Ishikawa (cell line): ENCODE data around the gene COTL1.

ENCODE experiments used
- CEBPB ChIP-seq: IDR thresholded peaks from 2 replicates; pipeline ENCODE4 v1.6.1; 2012
- CREB1 ChIP-seq: IDR thresholded peaks from 2 replicates; pipeline ENCODE4 v1.6.1; 2012; ENCODE audit warnings: low read depth
- EGR1 ChIP-seq: IDR thresholded peaks from 2 replicates; pipeline ENCODE4 v1.6.1; 2012
- EP300 ChIP-seq: IDR thresholded peaks from 2 replicates; pipeline ENCODE4 v1.6.1; 2012; ENCODE audit warnings: borderline replicate concordance
- FOXM1 ChIP-seq: IDR thresholded peaks from 2 replicates; pipeline ENCODE4 v1.6.1; 2012; ENCODE audit warnings: low read depth, borderline replicate concordance
- NFIC ChIP-seq: IDR thresholded peaks from 2 replicates; pipeline ENCODE4 v1.6.1; 2012
- RAD21 ChIP-seq: IDR thresholded peaks from 2 replicates; pipeline ENCODE4 v1.6.1; 2012; ENCODE audit warnings: low read depth
- TAF1 ChIP-seq: IDR thresholded peaks from 2 replicates; pipeline ENCODE4 v1.6.1; 2012; ENCODE audit warnings: low read depth, mild to moderate bottlenecking
- TCF12 ChIP-seq: IDR thresholded peaks from 2 replicates; pipeline ENCODE4 v1.6.1; 2012; ENCODE audit warnings: low read depth
- TEAD4 ChIP-seq: IDR thresholded peaks from 2 replicates; pipeline ENCODE4 v1.6.1; 2012
- YY1 ChIP-seq: IDR thresholded peaks from 2 replicates; pipeline ENCODE4 v1.6.1; 2012; ENCODE audit warnings: low read depth
- ZBTB7A ChIP-seq: IDR thresholded peaks from 2 replicates; pipeline ENCODE4 v1.6.1; 2012; ENCODE audit warnings: low read depth
- TF ChIP-seq, protein P1 (sequence below): IDR thresholded peaks from 2 replicates; pipeline ENCODE4 v1.6.1; 2012; ENCODE audit warnings: low read depth, mild to moderate bottlenecking
- TF ChIP-seq, protein P2 (sequence below): IDR thresholded peaks from 2 replicates; pipeline ENCODE4 v1.6.1; 2012
- TF ChIP-seq, protein P3 (sequence below): IDR thresholded peaks from 2 replicates; pipeline ENCODE4 v1.6.1; 2012

The COTL1 gene

DNA sequence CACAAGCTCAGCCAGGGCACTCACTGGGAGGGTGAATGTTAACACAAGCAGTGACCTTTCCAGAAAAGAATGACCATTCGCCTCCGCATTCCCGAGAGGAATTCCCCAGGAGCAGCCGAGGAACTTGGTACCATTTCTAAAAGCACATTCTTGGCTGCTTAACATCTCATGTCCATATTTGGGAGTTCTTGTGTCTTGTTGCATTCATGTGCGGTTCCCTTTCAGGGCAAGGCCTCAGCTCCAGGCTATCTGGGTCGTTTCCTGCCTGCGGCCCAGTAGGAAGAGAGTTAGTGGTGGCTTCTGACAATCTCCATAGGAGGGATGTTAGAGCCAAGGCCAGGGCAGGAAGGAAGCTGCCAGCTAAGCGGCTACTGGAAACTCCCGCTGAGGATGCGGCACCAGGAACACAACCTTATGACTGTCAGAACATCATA lies 85.6 kb downstream of the COTL1 start:
- TF ChIP-seq TEAD4 (peak; percentile 97), EP300 (peak; percentile 82; the same call in 1 of the 2 replicates), TCF12 (peak; percentile 70; the same call in 1 of the 2 replicates), EGR1 (peak; percentile 75), RAD21 (peak; percentile 0; the same call in 1 of the 2 replicates), YY1 (no peak), CEBPB (no peak), CREB1 (no peak), FOXM1 (peak; percentile 68), NFIC (peak; percentile 63)
- TF ChIP-seq, protein P1, sequence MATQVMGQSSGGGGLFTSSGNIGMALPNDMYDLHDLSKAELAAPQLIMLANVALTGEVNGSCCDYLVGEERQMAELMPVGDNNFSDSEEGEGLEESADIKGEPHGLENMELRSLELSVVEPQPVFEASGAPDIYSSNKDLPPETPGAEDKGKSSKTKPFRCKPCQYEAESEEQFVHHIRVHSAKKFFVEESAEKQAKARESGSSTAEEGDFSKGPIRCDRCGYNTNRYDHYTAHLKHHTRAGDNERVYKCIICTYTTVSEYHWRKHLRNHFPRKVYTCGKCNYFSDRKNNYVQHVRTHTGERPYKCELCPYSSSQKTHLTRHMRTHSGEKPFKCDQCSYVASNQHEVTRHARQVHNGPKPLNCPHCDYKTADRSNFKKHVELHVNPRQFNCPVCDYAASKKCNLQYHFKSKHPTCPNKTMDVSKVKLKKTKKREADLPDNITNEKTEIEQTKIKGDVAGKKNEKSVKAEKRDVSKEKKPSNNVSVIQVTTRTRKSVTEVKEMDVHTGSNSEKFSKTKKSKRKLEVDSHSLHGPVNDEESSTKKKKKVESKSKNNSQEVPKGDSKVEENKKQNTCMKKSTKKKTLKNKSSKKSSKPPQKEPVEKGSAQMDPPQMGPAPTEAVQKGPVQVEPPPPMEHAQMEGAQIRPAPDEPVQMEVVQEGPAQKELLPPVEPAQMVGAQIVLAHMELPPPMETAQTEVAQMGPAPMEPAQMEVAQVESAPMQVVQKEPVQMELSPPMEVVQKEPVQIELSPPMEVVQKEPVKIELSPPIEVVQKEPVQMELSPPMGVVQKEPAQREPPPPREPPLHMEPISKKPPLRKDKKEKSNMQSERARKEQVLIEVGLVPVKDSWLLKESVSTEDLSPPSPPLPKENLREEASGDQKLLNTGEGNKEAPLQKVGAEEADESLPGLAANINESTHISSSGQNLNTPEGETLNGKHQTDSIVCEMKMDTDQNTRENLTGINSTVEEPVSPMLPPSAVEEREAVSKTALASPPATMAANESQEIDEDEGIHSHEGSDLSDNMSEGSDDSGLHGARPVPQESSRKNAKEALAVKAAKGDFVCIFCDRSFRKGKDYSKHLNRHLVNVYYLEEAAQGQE, result no peak
- TF ChIP-seq, protein P2, sequence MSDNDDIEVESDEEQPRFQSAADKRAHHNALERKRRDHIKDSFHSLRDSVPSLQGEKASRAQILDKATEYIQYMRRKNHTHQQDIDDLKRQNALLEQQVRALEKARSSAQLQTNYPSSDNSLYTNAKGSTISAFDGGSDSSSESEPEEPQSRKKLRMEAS, result peak; percentile 34; the same call in 1 of the 2 replicates

DNA sequence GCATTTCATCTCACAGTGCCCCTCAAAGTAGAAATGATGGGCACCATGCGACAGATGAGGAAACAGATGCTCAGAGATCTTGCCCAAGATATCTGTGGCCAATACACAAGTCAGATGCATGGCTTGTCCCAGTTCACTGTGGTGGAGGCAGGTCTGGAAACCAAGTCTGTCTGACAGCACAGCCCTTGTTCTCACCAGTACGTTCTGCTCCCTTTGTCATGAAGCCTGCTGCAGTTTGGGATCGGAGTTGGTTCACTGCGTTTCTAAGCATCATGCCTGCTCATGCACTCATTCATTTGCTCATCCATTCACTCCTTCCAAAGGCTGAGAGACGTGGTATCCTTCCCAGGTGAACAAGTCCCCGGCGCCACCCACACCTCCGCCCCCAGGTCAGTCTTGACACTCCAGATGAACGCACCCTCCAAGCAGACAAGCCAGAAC lies 86.2 kb downstream of the COTL1 start:
- TF ChIP-seq YY1 (no peak), FOXM1 (no peak)
- TF ChIP-seq, protein P2, result 0 out of 2 replicates have a peak, but pooled peaks have one; percentile 3
- TF ChIP-seq, protein P3, sequence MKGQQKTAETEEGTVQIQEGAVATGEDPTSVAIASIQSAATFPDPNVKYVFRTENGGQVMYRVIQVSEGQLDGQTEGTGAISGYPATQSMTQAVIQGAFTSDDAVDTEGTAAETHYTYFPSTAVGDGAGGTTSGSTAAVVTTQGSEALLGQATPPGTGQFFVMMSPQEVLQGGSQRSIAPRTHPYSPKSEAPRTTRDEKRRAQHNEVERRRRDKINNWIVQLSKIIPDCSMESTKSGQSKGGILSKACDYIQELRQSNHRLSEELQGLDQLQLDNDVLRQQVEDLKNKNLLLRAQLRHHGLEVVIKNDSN, result no peak

DNA sequence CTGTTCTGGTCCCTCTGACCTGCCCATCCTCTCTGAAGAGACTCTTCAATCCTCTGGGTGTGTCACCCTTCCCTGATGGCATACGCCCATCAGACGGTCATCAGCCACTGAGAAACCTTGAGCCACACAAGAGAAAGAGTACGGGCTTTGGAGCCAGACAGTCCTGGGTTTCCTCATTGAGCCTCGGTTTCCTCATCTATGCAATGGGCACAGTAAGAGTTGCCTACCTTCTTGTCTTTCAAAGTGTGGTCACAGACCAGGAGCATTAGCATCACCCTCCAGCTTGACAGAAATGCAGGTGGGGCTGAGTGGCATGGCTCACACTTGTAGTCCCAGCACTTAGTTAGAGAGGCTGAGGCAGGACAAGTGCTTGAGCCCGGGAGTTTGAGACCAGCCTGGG lies 87.3 kb downstream of the COTL1 start:
- TF ChIP-seq EP300 (no peak), EGR1 (no peak), CEBPB (no peak), TEAD4 (no peak), TAF1 (no peak), TCF12 (no peak), RAD21 (no peak), CREB1 (no peak), NFIC (no peak), FOXM1 (no peak), ZBTB7A (no peak), YY1 (no peak)
- TF ChIP-seq, protein P1, result no peak
- TF ChIP-seq, protein P3, result no peak
- TF ChIP-seq, protein P2, result no peak

DNA sequence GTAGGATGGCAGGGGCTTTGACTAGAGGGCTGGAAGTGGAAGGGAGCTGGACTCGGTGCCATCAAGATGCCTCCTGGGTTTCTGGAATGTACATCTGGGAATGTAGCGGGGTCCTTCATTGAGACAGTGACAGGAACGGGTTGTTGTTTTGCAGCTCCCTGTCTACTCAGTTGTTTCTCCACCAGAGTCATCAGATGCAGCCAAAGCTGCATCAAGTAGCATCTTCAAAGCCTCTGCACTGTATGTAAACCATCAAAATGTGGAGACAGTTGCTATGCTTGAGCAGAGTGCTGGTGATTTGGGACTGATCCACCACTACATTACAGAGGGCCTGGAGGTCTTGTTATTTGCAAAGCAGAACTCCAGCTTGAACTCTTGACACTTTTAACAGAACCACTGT lies 88.3 kb downstream of the COTL1 start:
- TF ChIP-seq CEBPB (no peak), CREB1 (no peak), YY1 (no peak), EGR1 (no peak), RAD21 (no peak), TCF12 (no peak)
- TF ChIP-seq, protein P1, result no peak
- TF ChIP-seq, protein P2, result no peak

DNA sequence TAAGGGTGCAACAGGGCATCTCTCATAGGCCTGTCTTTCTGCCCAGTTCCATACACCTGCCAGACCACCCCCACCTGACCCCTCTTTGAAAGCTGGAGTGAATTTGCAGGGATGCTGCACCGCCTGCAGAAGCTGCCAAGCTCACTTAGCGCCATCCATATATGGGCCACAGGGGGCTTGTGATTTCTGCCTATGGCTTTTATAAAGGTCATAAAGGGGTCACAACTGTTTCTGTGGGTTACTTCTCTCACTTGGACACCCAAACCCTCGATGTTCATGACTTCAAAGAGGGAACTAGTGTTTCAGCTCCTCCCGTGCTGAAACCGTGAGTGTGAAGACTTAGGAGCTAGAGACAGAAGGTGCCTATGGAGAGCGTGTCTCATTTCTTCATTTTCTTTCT lies 89.6 kb downstream of the COTL1 start:
- TF ChIP-seq ZBTB7A (no peak), TAF1 (no peak), CREB1 (no peak), EP300 (no peak), CEBPB (no peak), TEAD4 (no peak), NFIC (no peak), YY1 (no peak), EGR1 (no peak)
- TF ChIP-seq, protein P1, result no peak
